Right ventricle myocardium superior (tissue), 1 donor: ENCODE results near the gene KANSL1. TPM values are rescaled to one million over a fixed set of nuclear protein-coding genes. Genes with fewer than 3 reads are reported as not detected.

Experiments used
- ATAC-seq: fragments of 200-7000 bp; cut with Tn5 transposase; one replicate; pipeline ENCODE4 v1.9.1; 2020; ENCODE audit warnings: mild to moderate bottlenecking; ENCODE audit not compliant: poor library complexity
- DNase-seq: peaks from one replicate; pipeline ENCODE4 v3.0.0-alpha.2; 2020
- intact Hi-C: fragments of 100-400 bp; cut with DNase I; formaldehyde crosslinking; loops from one replicate; pipeline ENCODE4 v1.11.2; 2022
- total RNA-seq: library from RNA; stranded (reverse); fragmentation: NEBNext Ultra II Directional; extraction: Animal tissue kit (Norgen Biotek cat#: 25700); gene quantifications from one replicate; pipeline ENCODE4 v1.2.1, GENCODE V29; 2021
- donor health status: DM: no; HTN: yes; CAD: no; lungs with severe emphysema.

The KANSL1 gene
- total RNA-seq, 1 donor from 2014 or later: 25.1 TPM

DNA sequence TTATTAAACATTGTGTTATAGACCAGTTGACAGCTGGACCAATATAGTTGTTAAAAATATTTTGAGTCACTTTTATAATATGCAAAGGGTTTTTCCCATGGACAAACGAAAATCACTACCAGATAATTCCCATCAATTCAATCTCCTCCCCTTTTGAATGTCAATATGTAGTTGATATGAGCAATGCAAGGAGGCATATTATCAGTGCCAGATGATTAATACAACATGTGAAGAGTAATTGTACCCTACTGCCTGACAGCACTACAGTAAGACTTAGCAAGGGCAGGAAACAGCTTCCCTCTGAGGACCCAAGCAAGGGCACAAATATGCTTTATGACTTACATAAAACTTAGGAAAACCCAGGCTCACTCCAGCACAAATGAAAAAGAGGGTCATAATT is 17.3 kb downstream of the KANSL1 start:
- DNase-seq: no peak
- intact Hi-C loops: no loop called here
- no peak for ATAC-seq

DNA sequence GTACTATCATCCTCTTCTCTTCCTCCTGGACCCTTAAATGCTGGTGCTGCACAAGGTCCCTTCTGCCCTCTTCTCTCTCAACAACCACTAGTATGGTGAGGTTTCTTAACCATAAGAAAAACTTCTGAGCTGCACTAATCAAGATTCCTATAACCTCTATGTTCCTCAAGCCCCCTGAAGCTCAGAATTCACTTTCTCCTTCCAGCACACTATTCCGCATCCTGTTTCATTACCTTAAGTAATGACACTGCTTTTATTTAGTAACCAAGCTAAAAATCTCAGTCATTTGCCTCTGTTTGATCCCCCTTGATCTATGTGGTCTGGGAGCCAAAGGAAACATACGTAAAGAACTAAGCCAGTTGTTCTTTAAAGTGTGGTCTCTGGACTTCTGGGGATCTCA is 20.1 kb downstream of the KANSL1 start:
- ATAC-seq: no peak
- intact Hi-C loops: no loop called here

DNA sequence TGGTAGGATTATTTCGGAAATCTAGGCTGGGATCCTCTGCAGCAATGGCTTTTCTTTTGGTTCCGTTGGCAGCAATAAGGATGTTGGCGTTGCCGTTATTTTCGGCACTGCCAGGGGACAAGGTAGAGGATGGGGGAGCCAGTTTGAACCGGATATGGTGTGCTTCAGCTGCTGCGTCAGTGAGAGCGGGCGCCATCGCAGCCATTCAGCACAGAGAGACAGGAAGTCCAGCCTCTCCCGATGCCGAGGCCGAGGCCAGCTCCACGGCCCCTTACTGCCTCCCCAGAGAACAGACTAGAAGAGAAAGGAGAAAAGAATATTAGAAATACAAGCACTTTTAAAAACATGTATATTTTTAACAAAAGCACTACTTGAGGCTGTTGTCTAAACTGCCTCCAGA is 21.3 kb downstream of the KANSL1 start:
- intact Hi-C loops: no loop called here
- DNase-seq (no peak), ATAC-seq (no peak)

More for the DNA sequence above, 20.1 kb downstream of the KANSL1 start:
- DNase-seq: no peak

DNA sequence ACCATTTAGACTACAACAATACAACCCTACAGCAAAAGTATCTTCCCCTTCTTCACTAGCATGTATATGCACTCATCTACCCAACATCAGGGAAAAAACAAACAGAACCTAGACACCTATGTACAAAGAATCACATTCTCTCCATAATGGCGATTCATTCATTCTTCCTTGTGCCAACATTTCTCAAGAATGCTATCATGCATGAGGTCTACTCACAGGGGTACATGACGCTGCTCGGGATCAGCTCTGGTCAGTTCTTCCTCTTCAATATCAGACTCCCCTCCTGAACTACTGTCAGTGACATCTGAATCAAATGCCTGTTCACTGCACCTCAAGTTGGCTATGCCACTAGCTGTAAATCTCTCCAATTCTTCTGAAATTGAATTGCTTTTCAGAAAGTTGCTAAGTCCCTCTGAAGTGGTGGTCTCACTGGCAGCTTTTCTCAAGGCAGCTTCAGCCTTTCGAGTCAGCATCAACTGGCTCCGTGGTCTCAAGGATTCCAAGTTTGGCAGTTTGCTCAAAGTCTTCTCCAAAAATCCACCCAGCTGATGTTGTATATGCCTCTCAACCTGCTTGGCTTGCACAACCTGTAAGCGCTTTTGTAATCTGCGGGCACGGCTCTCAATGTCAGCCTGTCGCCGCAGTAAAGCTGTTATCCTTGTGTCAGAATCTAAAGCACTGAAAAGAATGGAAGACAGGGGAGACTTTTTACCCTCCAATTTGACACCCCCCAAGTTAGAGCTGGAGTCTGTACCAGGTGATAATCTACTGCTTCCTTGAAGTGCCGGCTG is 22.4 kb downstream of the KANSL1 start:
- no peak for DNase-seq
- ATAC-seq: peak; percentile 32
- intact Hi-C loops: no loop called here

DNA sequence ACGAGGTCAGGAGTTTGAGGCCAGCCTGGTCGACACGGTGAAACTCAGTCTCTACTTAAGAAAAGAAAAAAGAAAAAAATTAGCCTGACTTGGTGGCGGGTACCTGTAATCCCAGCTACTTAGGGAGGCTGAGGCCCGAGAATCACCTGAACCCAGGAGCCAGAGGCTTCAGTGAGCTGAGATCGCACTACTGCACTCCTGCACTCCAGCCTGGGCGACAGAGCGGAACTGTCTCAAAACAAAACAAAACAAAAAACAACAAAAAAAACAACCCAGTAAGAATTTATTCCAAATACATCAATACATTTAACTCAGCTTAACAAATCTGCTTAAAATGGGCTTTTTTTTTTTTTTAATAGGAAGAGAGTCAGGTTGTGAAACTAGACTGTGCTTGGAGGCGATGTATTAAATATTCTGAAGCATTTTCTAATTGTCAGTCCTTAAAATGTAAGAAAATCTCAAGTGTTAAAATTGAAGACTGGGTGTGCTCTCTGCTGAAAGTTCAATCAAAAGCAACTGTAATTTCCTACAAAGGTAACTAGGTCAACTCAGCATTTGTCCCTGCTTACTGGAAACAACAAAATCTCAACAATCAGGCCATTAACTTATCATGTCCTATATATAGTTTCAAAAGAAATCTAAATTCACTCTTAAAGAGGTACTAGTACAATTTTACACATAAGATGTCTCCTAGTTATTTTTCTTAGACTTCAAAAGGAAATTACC is 23.2 kb downstream of the KANSL1 start:
- DNase-seq (no peak), ATAC-seq (no peak)
- intact Hi-C loops: no loop called here

DNA sequence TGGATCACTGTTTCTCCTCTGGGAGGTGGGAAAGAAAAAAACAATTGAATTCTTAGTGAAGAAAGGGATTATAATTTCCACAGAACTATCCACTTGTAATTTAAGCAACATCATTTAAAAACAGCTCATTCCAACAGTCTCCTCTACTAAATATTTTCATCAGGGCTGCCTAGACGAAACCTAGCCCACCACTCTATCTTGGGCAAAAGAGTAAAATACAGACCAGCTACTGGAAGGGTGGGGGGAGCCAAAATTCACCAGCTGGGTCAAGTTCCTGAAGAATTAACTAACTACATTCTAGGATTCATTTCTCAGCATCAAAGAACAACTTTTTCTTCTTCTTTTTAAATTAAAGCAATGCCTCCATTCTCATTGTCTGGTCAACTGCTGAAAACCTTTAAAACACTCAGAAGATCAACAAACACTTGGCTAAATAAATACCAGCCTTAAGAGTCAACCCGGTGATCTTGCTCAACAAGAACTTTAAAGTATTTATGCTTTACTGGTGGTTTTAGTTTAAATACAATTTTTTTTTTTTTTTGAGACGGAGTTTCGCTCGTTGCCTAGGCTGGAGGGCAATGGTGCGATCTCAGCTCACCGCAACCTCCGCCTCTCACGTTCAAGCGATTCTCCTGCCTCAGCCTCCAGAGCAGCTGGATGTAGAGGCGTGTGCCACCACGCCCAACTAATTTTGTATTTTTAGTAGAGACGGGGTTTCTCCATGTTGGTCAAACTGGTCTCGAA is 25.2 kb downstream of the KANSL1 start:
- no peak for ATAC-seq
- intact Hi-C loops: no loop called here

DNA sequence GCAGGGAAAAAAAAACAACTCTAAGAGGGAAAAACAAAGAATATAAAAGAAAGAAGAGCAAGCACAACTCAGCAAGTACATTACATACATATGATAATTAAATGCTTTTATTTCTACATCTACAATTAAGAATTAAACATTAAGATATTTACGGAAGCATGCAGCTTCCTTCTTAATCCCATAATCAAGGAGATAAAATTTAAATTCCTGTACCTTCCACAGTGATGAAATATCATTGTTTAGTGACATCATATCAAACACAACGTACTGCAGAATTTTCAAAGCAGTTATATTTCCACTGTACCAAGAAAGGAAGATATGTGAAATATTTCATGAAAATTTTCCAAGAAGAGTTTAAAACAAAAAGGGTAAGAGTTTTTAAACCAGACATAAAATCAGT is 26.0 kb downstream of the KANSL1 start:
- ATAC-seq: no peak
- intact Hi-C loops: no loop called here
- no peak for DNase-seq

More for the DNA sequence above, 25.2 kb downstream of the KANSL1 start:
- no peak for DNase-seq

DNA sequence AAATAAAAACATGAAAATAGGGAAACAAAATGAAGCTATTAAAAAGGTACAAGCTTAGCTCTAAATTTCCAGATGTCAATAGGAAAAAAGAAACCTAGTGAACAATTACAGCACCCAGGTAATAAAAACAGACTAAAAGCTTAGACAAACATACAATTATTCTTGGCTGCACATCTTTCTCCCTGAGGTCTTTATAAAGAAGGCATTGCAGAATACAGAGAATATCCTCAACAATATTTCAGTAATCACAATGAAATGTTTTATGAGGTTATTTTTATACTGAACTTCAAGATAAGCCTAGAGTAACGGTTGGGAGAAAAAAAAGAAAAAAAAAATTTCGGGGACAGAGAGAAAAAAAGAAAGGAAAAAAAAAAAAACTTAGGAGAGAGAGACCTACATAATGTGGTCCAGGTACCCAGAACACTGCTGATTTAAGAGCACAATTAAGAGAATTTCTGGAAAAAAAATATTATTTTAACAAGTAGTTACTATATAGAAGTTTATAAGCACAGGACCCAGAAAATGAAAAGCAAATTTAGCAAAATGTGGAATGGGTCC is 26.5 kb downstream of the KANSL1 start:
- intact Hi-C loops: no loop called here
- DNase-seq: no peak
- no peak for ATAC-seq

DNA sequence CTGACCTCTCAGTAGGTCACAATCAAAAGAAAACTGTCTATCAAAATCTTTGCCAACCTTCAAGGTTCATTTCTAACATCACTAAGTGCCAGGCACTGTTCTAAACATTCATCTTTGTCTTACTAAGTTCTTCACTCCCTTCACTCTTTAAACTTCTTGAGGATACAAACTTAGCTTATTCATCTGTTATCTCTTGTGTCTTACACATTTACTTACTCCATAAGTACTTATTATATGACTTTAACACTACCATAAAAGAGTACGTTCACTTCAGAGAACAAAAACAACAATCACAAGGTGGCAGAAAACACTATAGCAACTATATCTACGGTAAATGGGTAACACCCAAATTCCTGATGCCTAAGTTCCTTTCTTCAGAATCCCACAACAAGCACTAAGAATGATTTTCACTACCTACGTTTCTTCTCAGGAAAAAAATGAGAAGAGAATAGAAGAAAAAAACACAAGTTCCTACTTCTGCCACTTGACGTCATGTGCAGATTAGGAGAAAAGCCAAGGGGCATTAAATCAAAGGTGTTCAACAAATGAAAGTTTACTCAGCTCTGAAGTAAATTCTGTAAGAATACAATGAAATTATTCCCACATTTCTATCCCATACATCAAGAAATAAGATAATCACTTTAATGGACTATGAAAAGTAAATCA is 29.2 kb downstream of the KANSL1 start:
- ATAC-seq (no peak), DNase-seq (no peak)
- intact Hi-C loops: no loop called here

DNA sequence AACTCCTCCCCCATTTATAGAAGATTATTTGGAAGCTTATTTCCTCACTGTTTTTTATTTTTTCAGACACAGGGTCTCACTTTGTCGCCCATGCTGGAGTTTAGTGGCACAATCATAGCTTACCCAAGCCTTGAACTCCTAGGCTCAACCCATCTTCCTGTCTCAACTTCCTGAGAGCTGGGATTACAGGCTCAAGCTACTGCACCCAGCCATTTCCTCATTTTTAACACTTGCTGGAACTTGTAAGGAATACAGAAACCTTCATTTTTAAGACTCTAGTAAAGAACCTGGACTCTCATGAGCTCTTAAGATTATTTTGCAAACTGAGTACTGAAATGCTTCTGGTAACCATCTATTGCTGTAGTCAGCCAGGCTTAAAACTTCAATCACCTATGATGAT is 29.9 kb downstream of the KANSL1 start:
- no peak for ATAC-seq
- intact Hi-C loops: no loop called here
- DNase-seq: no peak

DNA sequence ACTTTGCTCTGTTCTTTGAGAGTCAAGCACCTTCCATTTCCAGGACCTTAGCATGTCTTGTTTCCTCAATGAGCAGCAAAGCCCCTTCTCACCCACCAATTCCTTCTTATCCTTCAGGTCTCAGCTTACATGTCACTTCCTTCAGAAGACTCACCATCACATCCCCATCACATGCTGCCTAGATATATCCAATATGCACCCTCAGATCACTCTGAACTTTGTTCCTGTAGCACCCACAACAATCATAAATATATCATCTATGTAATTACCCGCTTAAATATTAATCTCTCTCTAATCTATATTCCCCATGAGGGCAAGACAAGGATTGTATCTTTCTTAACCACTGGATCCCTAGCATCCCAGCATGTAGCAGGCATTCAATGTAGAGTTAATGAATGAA is 30.4 kb downstream of the KANSL1 start:
- no peak for ATAC-seq
- DNase-seq: no peak
- intact Hi-C loops: no loop called here

DNA sequence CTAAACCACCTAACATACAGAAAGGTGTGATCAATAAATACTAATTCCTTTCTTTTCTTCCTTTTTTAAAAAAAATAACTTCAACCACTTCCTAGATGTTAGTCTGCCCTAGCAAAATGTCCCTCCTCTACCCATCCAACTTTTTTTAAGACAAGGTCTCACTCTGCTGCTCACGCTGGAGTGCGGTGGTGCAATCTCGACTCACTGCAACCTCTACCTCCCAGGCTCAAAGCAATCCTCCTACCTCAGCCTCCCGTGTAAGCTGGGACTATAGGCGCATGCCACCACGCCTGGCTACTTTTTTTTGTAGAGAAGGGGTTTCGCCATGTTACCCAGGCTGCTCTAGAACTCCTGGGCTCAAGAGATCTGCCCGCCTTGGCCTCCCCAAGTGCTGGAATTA is 33.1 kb downstream of the KANSL1 start:
- DNase-seq (no peak), ATAC-seq (no peak)
- intact Hi-C loops: no loop called here

DNA sequence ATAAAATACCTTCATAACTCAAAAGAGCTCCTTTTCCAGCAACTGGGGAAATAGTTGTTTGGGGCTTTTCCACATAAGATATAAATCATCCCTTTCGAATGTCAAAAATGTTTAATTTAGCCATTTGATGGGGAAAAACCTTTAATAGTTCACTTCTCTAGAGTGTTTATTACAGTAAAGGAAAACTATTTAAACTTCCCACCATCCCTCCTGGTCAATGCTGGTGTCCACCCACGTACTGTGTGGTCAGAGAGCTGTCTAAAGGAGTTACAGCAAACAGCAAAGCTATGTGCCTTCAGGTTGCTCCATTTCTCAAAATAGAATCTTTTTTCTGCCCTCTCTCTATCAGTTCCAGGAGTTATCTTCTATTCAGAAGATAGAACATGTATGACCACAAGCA is 33.5 kb downstream of the KANSL1 start:
- DNase-seq: no peak
- ATAC-seq: no peak
- intact Hi-C loops: no loop called here

DNA sequence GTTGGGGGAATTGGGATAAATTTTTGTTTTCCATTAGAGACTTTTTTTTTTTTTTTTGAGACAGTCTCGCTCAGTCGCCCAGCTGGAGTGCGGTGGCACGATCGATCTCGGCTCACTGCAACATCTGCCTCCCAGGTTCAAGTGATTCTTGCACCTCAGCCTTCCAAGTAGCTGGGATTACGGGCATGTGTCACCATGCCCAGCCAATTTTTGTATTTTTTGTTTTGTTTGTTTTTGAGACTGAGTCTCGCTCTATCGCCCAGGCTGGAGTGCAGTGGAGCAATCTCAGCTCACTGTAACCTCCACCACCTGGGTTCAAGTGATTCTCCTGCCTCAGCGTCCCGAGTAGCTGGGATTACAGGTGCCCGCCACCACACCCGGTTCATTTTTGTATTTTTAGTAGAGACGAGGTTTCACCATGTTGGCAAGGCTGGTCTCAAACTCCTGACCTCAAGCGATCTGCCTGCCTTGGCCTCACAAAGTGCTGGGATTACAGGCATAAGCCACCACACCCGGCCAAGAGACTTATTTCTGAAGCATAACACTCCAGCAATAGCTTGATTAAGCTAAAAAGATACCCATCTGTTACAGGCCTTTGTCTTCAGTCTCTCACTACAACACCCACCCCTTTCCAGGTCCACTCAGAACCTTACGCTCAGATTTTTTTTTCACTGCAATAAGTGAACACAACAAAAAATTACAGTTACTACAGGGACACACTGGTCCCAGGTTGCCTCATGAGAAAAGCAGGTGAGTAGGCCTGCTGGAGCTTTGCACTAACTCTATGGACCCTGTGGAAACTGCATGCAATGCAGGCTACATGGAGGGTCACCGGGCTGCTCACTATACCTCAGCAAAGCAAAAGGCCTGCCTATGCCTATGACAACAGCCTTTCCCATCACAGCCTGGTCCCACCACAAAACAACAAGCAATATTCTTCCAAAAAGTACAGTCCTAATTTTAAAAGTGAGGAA is 34.6 kb downstream of the KANSL1 start:
- ATAC-seq: no peak
- intact Hi-C loops: no loop called here
- DNase-seq: no peak

DNA sequence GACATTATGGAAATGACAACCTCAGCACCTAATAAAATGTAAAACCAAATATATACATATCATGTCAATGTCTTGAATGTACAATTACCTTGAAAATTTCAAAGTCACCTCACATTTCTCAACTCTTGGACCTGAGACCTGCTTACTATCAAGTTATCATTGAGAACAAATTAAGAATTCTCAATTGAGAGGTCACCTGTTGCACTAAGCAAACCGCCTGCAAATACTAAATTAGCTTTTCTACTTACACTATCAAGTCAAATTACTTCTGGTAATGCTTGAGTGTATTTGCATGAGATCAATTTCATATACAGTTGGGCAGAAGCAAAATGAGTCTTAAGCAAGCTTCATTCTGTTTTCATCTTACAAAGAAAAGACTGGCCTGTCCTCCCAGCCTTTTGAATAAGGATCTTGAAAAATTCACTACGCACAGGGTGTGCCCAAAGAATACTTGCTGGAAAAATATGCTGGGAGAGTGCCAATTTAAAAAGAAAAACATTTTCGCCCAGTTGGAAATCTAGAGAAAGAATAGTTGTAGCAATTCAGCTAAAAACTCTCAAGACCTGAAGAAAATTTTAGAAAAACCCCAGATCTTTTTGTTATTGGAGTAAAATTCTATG is 35.7 kb downstream of the KANSL1 start:
- intact Hi-C loops: no loop called here
- no peak for DNase-seq
- peak; percentile 45 for ATAC-seq

DNA sequence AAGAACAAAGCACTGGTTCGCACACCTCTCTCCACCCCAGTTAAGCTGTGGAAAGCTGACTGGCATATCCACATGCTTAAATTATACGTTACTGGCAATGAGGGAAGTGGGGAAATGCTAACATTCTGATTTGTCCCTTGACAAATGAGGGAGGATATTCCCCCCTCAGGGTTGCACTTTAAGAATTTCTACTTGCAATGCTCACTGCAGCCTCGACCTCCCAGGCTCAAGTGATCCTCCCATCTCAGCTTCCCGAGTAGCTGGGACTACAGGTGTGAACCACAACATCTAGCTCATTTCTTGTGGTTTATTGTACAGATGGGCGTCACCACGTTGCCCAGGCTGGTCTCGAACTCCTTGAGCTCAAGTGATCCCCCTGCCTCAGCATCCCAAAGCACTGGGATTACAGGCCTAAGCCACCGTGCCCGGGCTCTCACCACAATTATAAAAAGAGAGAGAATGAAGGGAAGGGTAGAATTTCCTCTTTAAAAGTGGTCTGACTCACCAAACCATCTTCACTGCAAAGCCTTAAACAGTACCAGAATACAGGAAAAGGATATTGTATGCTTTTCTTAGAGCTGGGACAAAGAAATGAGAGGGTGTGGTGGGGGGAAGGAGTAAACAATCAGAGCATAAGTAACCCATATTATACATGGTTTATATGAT is 38.9 kb downstream of the KANSL1 start:
- ATAC-seq (no peak), DNase-seq (no peak)
- intact Hi-C loops: no loop called here

DNA sequence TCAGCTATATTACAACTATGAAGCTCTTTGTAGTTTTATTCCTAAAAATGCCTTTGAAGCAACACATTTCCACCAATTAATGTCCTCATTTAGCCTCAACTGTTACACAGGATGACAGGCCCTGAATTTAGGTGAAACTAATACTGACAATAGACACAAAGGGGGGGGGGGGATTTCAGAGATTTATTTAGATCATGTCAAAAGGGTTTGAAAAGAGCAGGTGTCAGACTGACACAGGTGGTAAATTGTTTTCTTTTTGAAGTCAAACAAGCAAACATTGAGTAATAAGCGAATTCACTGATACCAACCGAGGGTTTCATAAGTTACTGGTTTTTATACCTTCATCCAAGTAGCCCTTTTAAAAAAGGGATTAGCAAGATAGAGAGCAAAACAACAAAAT is 40.8 kb downstream of the KANSL1 start:
- DNase-seq (no peak), ATAC-seq (no peak)
- intact Hi-C loops: no loop called here
